Stomach (tissue), 4 donors: ENCODE results near the gene NLRP3.

ENCODE experiments used
- CTCF ChIP-seq, 7 experiments: fragments of 450-650 bp in 4 of 7; fragments of 200-600 bp in 3 of 7; sonication (generic) in 3 of 7; IDR thresholded peaks; one replicate each; pipeline ENCODE4 v1.5.1; 2016 to 2019; ENCODE audit warnings: antibody characterized with exemption in 7 of 7, control low read depth in 2 of 7, mild to moderate bottlenecking in 1 of 7
- POLR2A ChIP-seq, 4 donors: fragments of 450-650 bp; IDR thresholded peaks; one replicate each; pipeline ENCODE4 v1.6.1; 2016; ENCODE audit warnings: antibody characterized with exemption in 4 of 4, control low read depth in 2 of 4, mild to moderate bottlenecking in 1 of 4, moderate library complexity in 1 of 4

GRCh38 chr1:247472035-247472434, 56.1 kb downstream of the NLRP3 start:
- TF ChIP-seq CTCF (IDR thresholded peaks at IDR 0.05) (no peak), POLR2A (IDR thresholded peaks at IDR 0.05) (no peak)
